H1 (cell line): ENCODE data around the gene AOAH. TPM values are rescaled to one million over a fixed set of nuclear protein-coding genes. Genes with fewer than 3 reads are reported as not detected.

ENCODE experiments used
- CTCF ChIA-PET: fragments of 300-600 bp; sonication (Branson Sonifier 250); formaldehyde crosslinking; loops from one replicate; lab custom pipeline; 2021; ENCODE audit not compliant: partially characterized antibody; lab: Charles Lee
- POLR2A ChIA-PET: fragments of 300-600 bp; sonication (Branson Sonifier 250); formaldehyde crosslinking; loops from one replicate; lab custom pipeline; 2021; ENCODE audit warnings: inconsistent platforms; ENCODE audit not compliant: partially characterized antibody; lab: Charles Lee
- DNase-seq, 2 experiments: peaks; one replicate each; pipeline versions ENCODE4 v3.0.0 to v3.0.0-alpha.2; 2010 to 2022; ENCODE audit warnings: low spot score in 2 of 2, low read depth in 1 of 2, mixed read lengths in 1 of 2
- FAIRE-seq: peaks from 2 replicates; lab custom pipeline; 2011; peaks lifted over from hg19 to GRCh38; lab: Jason Lieb, UNC
- H2AFZ ChIP-seq: 2 replicates; pipeline ENCODE4 v1.8.1; 2012; ENCODE audit warnings: low read length, inconsistent platforms
- H2AK5ac ChIP-seq: 2 replicates; pipeline ENCODE4 v1.6.1; 2013; ENCODE audit warnings: low read depth, low read length
- H2BK120ac ChIP-seq: replicated peaks from 2 replicates; pipeline ENCODE3; 2013; ENCODE audit warnings: low read depth, low read length, inconsistent platforms
- H2BK12ac ChIP-seq: 2 replicates; pipeline ENCODE4 v1.6.1; 2013; ENCODE audit warnings: low read depth, low read length
- H2BK15ac ChIP-seq: 2 replicates; pipeline ENCODE4 v1.6.1; 2013; ENCODE audit warnings: low read length
- H2BK20ac ChIP-seq: 2 replicates; pipeline ENCODE4 v1.6.1; 2013; ENCODE audit warnings: low read length
- H2BK5ac ChIP-seq: 2 replicates; pipeline ENCODE4 v1.6.1; 2013; ENCODE audit warnings: low read depth, low read length
- H3K14ac ChIP-seq: 2 replicates; pipeline ENCODE4 v1.6.1; 2013; ENCODE audit warnings: inconsistent platforms; ENCODE audit not compliant: insufficient read length
- H3K18ac ChIP-seq: 2 replicates; pipeline ENCODE4 v1.6.1; 2013; ENCODE audit warnings: low read length; ENCODE audit errors: extremely low read depth
- H3K23ac ChIP-seq: 2 replicates; pipeline ENCODE4 v1.6.1; 2013; ENCODE audit warnings: inconsistent platforms; ENCODE audit not compliant: insufficient read length
- H3K23me2 ChIP-seq: 2 replicates; pipeline ENCODE4 v1.6.1; 2013; ENCODE audit warnings: low read depth, low read length
- H3K27ac ChIP-seq: 2 replicates; pipeline ENCODE4 v1.6.1; 2011; ENCODE audit warnings: low read depth, low read length, inconsistent platforms
- H3K27me3 ChIP-seq, 4 experiments: replicated peaks in 1 of 4; 1 replicate in 1 of 4; 2 replicates in 3 of 4; pipeline versions ENCODE4 v1.6.1 to v1.8.1; 2011 to 2013; ENCODE audit warnings: low read length in 3 of 4, mild to moderate bottlenecking in 3 of 4, inconsistent platforms in 2 of 4, mixed read lengths in 2 of 4, moderate library complexity in 1 of 4; ENCODE audit not compliant: control insufficient read depth in 3 of 4, insufficient read depth in 3 of 4; ENCODE audit errors: extremely low read depth in 1 of 4
- H3K36me3 ChIP-seq, 4 experiments: 2 replicates each; pipeline versions ENCODE4 v1.6.1 to v1.8.1; 2011 to 2013; ENCODE audit warnings: mild to moderate bottlenecking in 4 of 4, low read length in 3 of 4, moderate library complexity in 2 of 4, control low read depth in 1 of 4, inconsistent platforms in 1 of 4; ENCODE audit not compliant: insufficient read depth in 4 of 4, control insufficient read depth in 2 of 4
- H3K4ac ChIP-seq: replicated peaks from 2 replicates; pipeline ENCODE3; 2013; ENCODE audit warnings: low read length, low read depth, mixed read lengths, inconsistent platforms; ENCODE audit not compliant: insufficient read length
- H3K4me1 ChIP-seq, 4 experiments: replicated peaks in 1 of 4; 1 replicate in 1 of 4; 2 replicates in 3 of 4; pipeline versions ENCODE4 v1.6.1 to v1.8.1; 2011 to 2013; ENCODE audit warnings: low read length in 3 of 4, inconsistent platforms in 2 of 4, mixed read lengths in 1 of 4; ENCODE audit not compliant: insufficient read depth in 4 of 4, control insufficient read depth in 3 of 4
- H3K4me2 ChIP-seq, 2 experiments: 2 replicates each; pipeline versions ENCODE4 v1.6.1 to v1.8.1; 2011 to 2013; ENCODE audit warnings: low read depth in 2 of 2, low read length in 2 of 2, control low read depth in 1 of 2, inconsistent platforms in 1 of 2, mild to moderate bottlenecking in 1 of 2; ENCODE audit not compliant: insufficient read depth in 1 of 2
- H3K4me3 ChIP-seq, 4 experiments: fragments of 200-600, 300-600 bp in 1 of 4; sonication (generic), shearing (Covaris generic), sonication (Bioruptor Twin) in 1 of 4; 2 replicates each; pipeline versions ENCODE4 v1.5.1 to v1.8.1; 2011 to 2016; ENCODE audit warnings: low read length in 4 of 4, low read depth in 3 of 4, control low read depth in 2 of 4, inconsistent platforms in 2 of 4, mild to moderate bottlenecking in 2 of 4, mixed read lengths in 1 of 4, moderate library complexity in 1 of 4; ENCODE audit not compliant: insufficient read depth in 2 of 4; ENCODE audit errors: extremely low read depth in 1 of 4
- H3K56ac ChIP-seq: replicated peaks from 2 replicates; pipeline ENCODE3; 2013; ENCODE audit warnings: low read depth, mild to moderate bottlenecking, mixed read lengths, low read length, inconsistent platforms; ENCODE audit not compliant: insufficient read length
- H3K79me1 ChIP-seq: 2 replicates; pipeline ENCODE4 v1.6.1; 2013; ENCODE audit warnings: low read depth, low read length, control low read depth
- H3K79me2 ChIP-seq, 2 experiments: 2 replicates each; pipeline versions ENCODE4 v1.6.1 to v1.8.1; 2012 to 2013; ENCODE audit warnings: low read length in 2 of 2, mild to moderate bottlenecking in 2 of 2, inconsistent platforms in 1 of 2; ENCODE audit not compliant: insufficient read depth in 2 of 2, control insufficient read depth in 1 of 2
- H3K9ac ChIP-seq, 4 experiments: replicated peaks in 1 of 4; 1 replicate in 1 of 4; 2 replicates in 3 of 4; pipeline versions ENCODE4 v1.6.1 to v1.8.1; 2011 to 2013; ENCODE audit warnings: low read depth in 3 of 4, low read length in 3 of 4, control low read depth in 2 of 4, mild to moderate bottlenecking in 2 of 4, moderate library complexity in 2 of 4, inconsistent platforms in 1 of 4; ENCODE audit errors: extremely low read depth in 1 of 4
- H3K9me3 ChIP-seq, 2 experiments: 2 replicates each; pipeline versions ENCODE4 v1.6.1 to v1.8.1; 2012 to 2013; ENCODE audit warnings: mild to moderate bottlenecking in 2 of 2, moderate library complexity in 2 of 2, control low read depth in 1 of 2, inconsistent platforms in 1 of 2, low read depth in 1 of 2, low read length in 1 of 2, mixed read lengths in 1 of 2; ENCODE audit not compliant: insufficient read depth in 2 of 2
- H4K20me1 ChIP-seq, 2 experiments: replicated peaks in 1 of 2; 2 replicates each; pipeline versions ENCODE3 to v1.8.1; 2011 to 2013; ENCODE audit warnings: inconsistent platforms in 2 of 2, low read length in 2 of 2, mild to moderate bottlenecking in 1 of 2; ENCODE audit not compliant: insufficient read depth in 2 of 2, control insufficient read depth in 1 of 2
- H4K5ac ChIP-seq: 2 replicates; pipeline ENCODE4 v1.6.1; 2013; ENCODE audit warnings: low read length, low read depth, mixed read lengths, inconsistent platforms; ENCODE audit not compliant: insufficient read length
- H4K8ac ChIP-seq: 2 replicates; pipeline ENCODE4 v1.8.0; 2013; ENCODE audit warnings: mild to moderate bottlenecking, moderate library complexity, low read length, inconsistent platforms; ENCODE audit not compliant: insufficient read depth; ENCODE audit errors: extremely low read depth
- H4K91ac ChIP-seq: replicated peaks from 2 replicates; pipeline ENCODE3; 2013; ENCODE audit warnings: low read length, mixed read lengths, inconsistent platforms; ENCODE audit not compliant: insufficient read length
- CREB1 ChIP-seq: IDR thresholded peaks from 2 replicates; pipeline ENCODE4 v1.6.1; 2012; ENCODE audit warnings: inconsistent platforms
- CTBP2 ChIP-seq: IDR thresholded peaks from 2 replicates; pipeline ENCODE4 v1.7.0; 2011; ENCODE audit warnings: borderline replicate concordance, mild to moderate bottlenecking, moderate library complexity, mixed read lengths, low read length; ENCODE audit not compliant: insufficient read depth, insufficient read length
- JUN ChIP-seq: IDR thresholded peaks from 2 replicates; pipeline ENCODE4 v1.6.1; 2011; ENCODE audit warnings: low read depth, mild to moderate bottlenecking, improper control_type of control experiment, low read length
- MAFK ChIP-seq: IDR thresholded peaks from 2 replicates; pipeline ENCODE4 v1.6.1; 2012; ENCODE audit warnings: low read depth, mild to moderate bottlenecking, improper control_type of control experiment, low read length
- PHF8 ChIP-seq: fragments of 200-600 bp; sonication (generic); conservative IDR thresholded peaks from 2 replicates; pipeline ENCODE4 v1.7.1; 2012; ENCODE audit warnings: low read depth, mild to moderate bottlenecking, inconsistent platforms, low read length, moderate library complexity
- POLR2AphosphoS5 ChIP-seq: IDR thresholded peaks from 2 replicates; pipeline ENCODE4 v1.6.1; 2011; ENCODE audit warnings: low read depth, low read length
- POU5F1 ChIP-seq: IDR thresholded peaks from 2 replicates; pipeline ENCODE4 v1.6.1; 2011; ENCODE audit warnings: low read depth, mild to moderate bottlenecking, low read length, moderate library complexity
- RFX5 ChIP-seq: IDR thresholded peaks from 2 replicates; pipeline ENCODE4 v1.6.1; 2011; ENCODE audit warnings: low read depth, low read length, improper control_type of control experiment, borderline replicate concordance
- RNF2 ChIP-seq: fragments of 200-900, 300-1000 bp; sonication (generic); IDR thresholded peaks from 2 replicates; pipeline ENCODE4 v1.7.1; 2016; ENCODE audit warnings: borderline replicate concordance, low read depth, mild to moderate bottlenecking, antibody characterized with exemption, low read length; ENCODE audit not compliant: poor library complexity, severe bottlenecking; ENCODE audit errors: missing control alignments
- RXRA ChIP-seq: IDR thresholded peaks from 2 replicates; pipeline ENCODE4 v1.6.1; 2011; ENCODE audit warnings: low read depth, mild to moderate bottlenecking, low read length, moderate library complexity; ENCODE audit not compliant: insufficient read depth
- TAF1 ChIP-seq: IDR thresholded peaks from 2 replicates; pipeline ENCODE4 v1.6.1; 2011; ENCODE audit warnings: mild to moderate bottlenecking, low read depth, low read length
- TAF7 ChIP-seq: optimal IDR thresholded peaks from 2 replicates; pipeline ENCODE3; 2011; ENCODE audit warnings: low read depth, mild to moderate bottlenecking, inconsistent platforms, low read length, moderate library complexity, borderline replicate concordance
- TCF12 ChIP-seq: IDR thresholded peaks from 2 replicates; pipeline ENCODE4 v1.6.1; 2011; ENCODE audit warnings: low read depth, mild to moderate bottlenecking, low read length
- WGBS, 2 experiments: shearing (Covaris generic) in 1 of 2; methylation state at CpG; one replicate each; pipeline versions ENCODE4 v1.1.6 to v1.1.7; 2013 to 2015; ENCODE audit warnings: low lambda C conversion rate in 2 of 2, mixed read lengths in 2 of 2, inconsistent platforms in 1 of 2, low coverage in 1 of 2, missing lambda C conversion rate in 1 of 2; ENCODE audit not compliant: insufficient replicate concordance in 2 of 2, insufficient coverage in 1 of 2, insufficient read length in 1 of 2; ENCODE audit errors: extremely low coverage in 1 of 2, missing lambda C conversion rate in 1 of 2; 5-methylcytosine and 5-hydroxymethylcytosine counted together
- polyA plus RNA-seq, 7 experiments: library from polyadenylated mRNA; depleted of rRNA in 3 of 7; stranded (reverse) in 5 of 7; unstranded in 2 of 7; fragments of >200 nt in 5 of 7; fragments of 200-250 nt in 2 of 7; gene quantifications; 1 replicate in 5 of 7; 2 replicates in 1 of 7; 4 replicates in 1 of 7; pipeline versions ENCODE4 v1.2.1 to v1.2.3, GENCODE V29; 2011 to 2013; ENCODE audit warnings: missing spikeins in 2 of 7, mixed read lengths in 2 of 7
- total RNA-seq: library from RNA; stranded (reverse); fragmentation: NEBNext Ultra II Directional; extraction: Animal tissue kit (Norgen Biotek cat#: 25700); gene quantifications from 2 replicates; pipeline ENCODE4 v1.2.1, GENCODE V29; 2021

AOAH gene
- total and polyA plus RNA-seq, 2 of the 8 experiments (the other 6 are each of a cell fraction or from before 2014, with no cell fraction given): 0.08 TPM; not detected in 1

- H3K9me3 ChIP-seq: no peaks in the 10 kb centered on the region
- no peak overlapping the region for H4K5ac ChIP-seq
- H3K79me1 ChIP-seq: no peaks in the 10 kb centered on the region
- no peak overlapping the region for H2BK5ac ChIP-seq
- 78% methylated on average over 10 of the region's 10 CpGs; no CpG with 5 or more reads in 1 of the 2 experiments for WGBS, 2 experiments
- ChIA-PET CTCF (interaction anchor here (0.8 to 2.1 kb wide), 3 partner anchors 13 to 128 kb away, joined by 3 to 6 read pairs (median 3); no protein-coding TSS in a partner anchor), POLR2A (no interaction called here)
- no peak overlapping the region for H3K9ac ChIP-seq
- FAIRE-seq (no peak), DNase-seq (no peak)
- H3K56ac ChIP-seq: no peak overlapping the region
- no peak overlapping the region; the same call in 1 of the 2 replicates for H4K8ac ChIP-seq
- H3K4ac ChIP-seq: no peak overlapping the region
- no peaks in the 10 kb centered on the region for H4K20me1 ChIP-seq
- no peak overlapping the region for H2AK5ac ChIP-seq
- H3K79me2 ChIP-seq: no peaks in the 10 kb centered on the region
- no peak overlapping the region for H3K14ac ChIP-seq
- H3K36me3 ChIP-seq: no peaks in the 10 kb centered on the region
- no peak overlapping the region for H4K91ac ChIP-seq
- no peaks in the 10 kb centered on the region; a peak in 1 of 7 replicates for H3K27me3 ChIP-seq
- no peaks in the 10 kb centered on the region for H3K23me2 ChIP-seq
- H2BK120ac ChIP-seq: no peak overlapping the region
- no peak overlapping the region for H3K23ac ChIP-seq
- no peak overlapping the region for H3K18ac ChIP-seq
- H2AFZ ChIP-seq: 0 out of 2 replicates have a peak overlapping the region, but pooled peaks have one; percentile 51
- H3K4me3 ChIP-seq: no peak overlapping the region
- H3K4me2 ChIP-seq: no peak overlapping the region
- H3K27ac ChIP-seq: no peak overlapping the region
- H3K4me1 ChIP-seq: peaks cover 0 to 6% (median 3%) of the 10 kb centered on the region in 4 experiments; a peak in 4 of 7 replicates
- H2BK15ac ChIP-seq: no peak overlapping the region
- H2BK12ac ChIP-seq: no peak overlapping the region
- 0 out of 2 replicates have a peak overlapping the region, but pooled peaks have one; percentile 35 for H2BK20ac ChIP-seq
- TF ChIP-seq CREB1 (no peak), TCF12 (no peak), POU5F1 (no peak), RFX5 (no peak), RNF2 (no peak), CTBP2 (no peak), JUN (no peak), POLR2AphosphoS5 (no peak), RXRA (no peak), TAF1 (no peak), TAF7 (no peak), PHF8 (no peak), MAFK (no peak)
Observed at GRCh38 chr7:36615852-36616540, 108.3 kb downstream of the AOAH start.
